GM10266 (cell line): ENCODE results near the gene PCDH1.

Source experiments
- DNase-seq: peaks from one replicate; pipeline ENCODE4 v3.0.0; 2012; ENCODE audit errors: extremely low spot score
- CTCF ChIP-seq: IDR thresholded peaks from 2 replicates; pipeline ENCODE4 v1.5.1; 2012; ENCODE audit warnings: mild to moderate bottlenecking, low read depth; ENCODE audit not compliant: control insufficient read depth, insufficient read depth; ENCODE audit errors: missing control alignments

Gene PCDH1

DNA sequence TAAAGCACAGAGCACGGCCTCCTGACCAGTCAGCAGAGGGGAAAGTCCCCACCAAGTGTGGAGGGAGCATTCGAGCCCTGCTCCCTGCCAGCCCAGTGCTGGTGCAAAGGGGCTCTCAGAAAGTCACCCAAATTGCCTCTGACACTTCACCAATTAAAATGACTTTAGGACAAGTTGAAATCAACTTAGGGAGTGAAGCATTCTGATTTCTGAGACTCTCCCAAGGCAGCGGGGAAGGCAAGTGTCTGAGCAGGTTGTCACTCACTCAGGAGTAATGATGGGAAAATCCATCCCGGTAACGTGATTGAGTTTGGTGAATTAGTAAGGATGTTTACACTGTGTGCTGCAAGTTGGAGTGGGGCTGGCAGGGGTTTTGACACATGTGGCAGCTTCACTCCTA is 73.7 kb downstream of the PCDH1 start:
- TF ChIP-seq CTCF: no peak
- DNase-seq: no peak
